Ovary (tissue), 9 donors: ENCODE data around the gene KLHL1. TPM values are rescaled to one million over a fixed set of nuclear protein-coding genes. Genes with fewer than 3 reads are reported as not detected.

Experiments
- DNase-seq, 5 donors: peaks; one replicate each; pipeline ENCODE4 v3.0.0-alpha.2; 2019 to 2020
- H3K27ac ChIP-seq, 2 donors: fragments of 200-600 bp; one replicate each; pipeline versions ENCODE4 v1.5.1 to v1.8.0; 2019 to 2022
- H3K27me3 ChIP-seq: fragments of 200-600 bp; one replicate; pipeline ENCODE4 v1.8.0; 2022
- H3K36me3 ChIP-seq: fragments of 200-600 bp; sonication (generic); one replicate; pipeline ENCODE4 v1.5.1; 2019
- H3K4me1 ChIP-seq: one replicate; pipeline ENCODE4 v1.8.1; 2013; ENCODE audit warnings: mild to moderate bottlenecking, moderate library complexity; ENCODE audit not compliant: insufficient read depth
- H3K4me3 ChIP-seq: fragments of 200-600 bp; sonication (generic); one replicate; pipeline ENCODE4 v1.5.1; 2017
- H3K9me3 ChIP-seq, 2 donors: fragments of 200-600 bp in 1 of 2; sonication (generic) in 1 of 2; one replicate each; pipeline versions ENCODE4 v1.5.1 to v1.8.1; 2013 to 2019; ENCODE audit warnings: mild to moderate bottlenecking in 1 of 2, moderate library complexity in 1 of 2
- CTCF ChIP-seq, 3 donors: fragments of 450-650 bp in 2 of 3; fragments of 200-600 bp in 1 of 3; IDR thresholded peaks; one replicate each; pipeline versions ENCODE4 v1.5.1 to v1.8.0; 2016 to 2022; ENCODE audit warnings: antibody characterized with exemption in 3 of 3, mild to moderate bottlenecking in 1 of 3
- EP300 ChIP-seq: sonication (generic); formaldehyde crosslinking; IDR thresholded peaks from one replicate; pipeline ENCODE4 v1.6.1; 2017; ENCODE audit warnings: antibody characterized with exemption
- POLR2A ChIP-seq: fragments of 450-650 bp; IDR thresholded peaks from one replicate; pipeline ENCODE4 v1.6.1; 2017; ENCODE audit warnings: antibody characterized with exemption, mild to moderate bottlenecking, moderate library complexity
- WGBS, 3 donors: extraction: QIAGEN DNeasy Blood & Tissue Kit in 1 of 3; methylation state at CpG; one replicate each; pipeline versions ENCODE4 v1.1.5 to v1.1.7; 2013 to 2017; 5-methylcytosine and 5-hydroxymethylcytosine counted together
- intact Hi-C, 4 donors: fragments of 100-400 bp; cut with DNase I; formaldehyde crosslinking; loops; one replicate each; pipeline versions ENCODE4 v1.11.0 to v1.15.1; 2022 to 2023
- polyA plus RNA-seq, 2 donors: library from polyadenylated mRNA; stranded (reverse); fragments of 200-250 nt in 1 of 2; fragments of 350-450 nt in 1 of 2; fragmentation: Illumina TruSeq in 1 of 2; extraction: RNeasy Lipid Tissue Mini Kit (QIAGEN cat#74804) in 1 of 2; gene quantifications; one replicate each; pipeline ENCODE4 v1.2.3, GENCODE V29; 2013 to 2014
- total RNA-seq, 7 donors: library from RNA; depleted of rRNA in 2 of 7; stranded (reverse); fragments of >200 nt in 2 of 7; fragmentation: NEBNext Ultra II Directional in 3 of 7; extraction: Animal tissue kit (Norgen Biotek cat#: 25700) in 3 of 7; gene quantifications; one replicate each; pipeline versions ENCODE4 v1.1.0 to v1.2.4, GENCODE V29; 2016 to 2023
- donor health status: DM: no; HTN: no; CAD: no; lungs with moderate emphysema.
- donor health status: DM: no; HTN: no; CAD: no.
- donor health status: Bipolar disorder and iron deficiency.
- donor health status: DM: yes; HTN: yes; CAD: no.
- donor health status: DM: no; HTN: no; CAD: no.
- donor health status: DM: yes; HTN: yes; CAD: no.

The KLHL1 gene
- total and polyA plus RNA-seq, 9 donors: not detected

- 62 to 68% (median 67%) methylated on average over 4 of the region's 4 CpGs for WGBS, 3 donors
These were observed 241.7 kb downstream of the KLHL1 start for GRCh38 chr13:69866555-69866954.

GRCh38 chr13:69857183-69857821 is 250.9 kb downstream of the KLHL1 start:
- 4 to 8% (median 7%) methylated on average over 4 of the region's 4 CpGs for WGBS, 3 donors

More at GRCh38 chr13:69866555-69866954, 241.7 kb downstream of the KLHL1 start:
- DNase-seq: no peak
- no peaks in the 10 kb centered on the region for H3K9me3 ChIP-seq
- intact Hi-C loops: no loop called here
- H3K4me3 ChIP-seq: no peak overlapping the region
- H3K27ac ChIP-seq: no peak overlapping the region
- no peaks in the 10 kb centered on the region for H3K4me1 ChIP-seq
- H3K27me3 ChIP-seq: no peaks in the 10 kb centered on the region
- TF ChIP-seq EP300 (no peak), CTCF (IDR thresholded peaks at IDR 0.05) (no peak), POLR2A (no peak)
- no peaks in the 10 kb centered on the region for H3K36me3 ChIP-seq

GRCh38 chr13:69856331-69856730 is 251.9 kb downstream of the KLHL1 start:
- H3K27ac ChIP-seq: no peak overlapping the region
- H3K4me1 ChIP-seq: no peaks in the 10 kb centered on the region
- H3K36me3 ChIP-seq: no peaks in the 10 kb centered on the region
- 26 to 34% (median 26%) methylated on average over 3 of the region's 3 CpGs for whole genome bisulfite sequencing, 3 donors
- no peaks in the 10 kb centered on the region for H3K9me3 ChIP-seq
- intact Hi-C loops: no loop called here
- TF ChIP-seq CTCF (IDR thresholded peaks at IDR 0.05) (no peak), EP300 (no peak), POLR2A (no peak)
- H3K27me3 ChIP-seq: no peaks in the 10 kb centered on the region
- DNase-seq: no peak
- H3K4me3 ChIP-seq: no peak overlapping the region

More at GRCh38 chr13:69857183-69857821, 250.9 kb downstream of the KLHL1 start:
- Histone ChIP-seq H3K27me3 (no peaks in the 10 kb centered on the region), H3K27ac (no peak overlapping the region), H3K4me3 (no peak overlapping the region), H3K9me3 (no peaks in the 10 kb centered on the region), H3K36me3 (no peaks in the 10 kb centered on the region), H3K4me1 (no peaks in the 10 kb centered on the region)
- intact Hi-C loops: no loop called here
- TF ChIP-seq EP300 (no peak), CTCF (IDR thresholded peaks at IDR 0.05) (no peak), POLR2A (no peak)
- DNase-seq: no peak

- Histone ChIP-seq H3K36me3 (no peaks in the 10 kb centered on the region), H3K27ac (no peak overlapping the region), H3K9me3 (no peaks in the 10 kb centered on the region), H3K4me3 (no peak overlapping the region), H3K4me1 (no peaks in the 10 kb centered on the region), H3K27me3 (no peaks in the 10 kb centered on the region)
- intact Hi-C loops: no loop called here
- DNase-seq: no peak
- TF ChIP-seq CTCF (IDR thresholded peaks at IDR 0.05) (no peak), POLR2A (no peak), EP300 (no peak)
- WGBS, 3 donors: 83 to 94% (median 87%) methylated on average over 2 of the region's 2 CpGs
These were observed 279.7 kb downstream of the KLHL1 start for GRCh38 chr13:69828527-69828926.
